Measurements from ENCODE around the gene ASCC3.

- TF ChIP-seq CTCF (IDR thresholded peaks at IDR 0.05) (no peak), ZFX (IDR thresholded peaks at IDR 0.05; ENCODE audit: borderline replicate concordance) (no peak)
Observed at GRCh38 chr6:100893743-100894142, 12.6 kb upstream of the ASCC3 start.

Data from 22Rv1 (cell line).